Ovary (tissue), 3 donors: ENCODE measurements around the gene CLECL1.

Experiments used
- CTCF ChIP-seq, 3 donors: fragments of 450-650 bp in 2 of 3; fragments of 200-600 bp in 1 of 3; IDR thresholded peaks; one replicate each; pipeline versions ENCODE4 v1.5.1 to v1.8.0; 2016 to 2022; ENCODE audit warnings: antibody characterized with exemption in 3 of 3, mild to moderate bottlenecking in 1 of 3
- EP300 ChIP-seq: sonication (generic); formaldehyde crosslinking; IDR thresholded peaks from one replicate; pipeline ENCODE4 v1.6.1; 2017; ENCODE audit warnings: antibody characterized with exemption
- POLR2A ChIP-seq: fragments of 450-650 bp; IDR thresholded peaks from one replicate; pipeline ENCODE4 v1.6.1; 2017; ENCODE audit warnings: antibody characterized with exemption, mild to moderate bottlenecking, moderate library complexity
- donor health status: DM: no; HTN: no; CAD: no.

- no peak for TF ChIP-seq CTCF (IDR thresholded peaks at IDR 0.05)
- TF ChIP-seq POLR2A: no peak
- TF ChIP-seq EP300: no peak
Observed at GRCh38 chr12:9730011-9730410, 2.9 kb downstream of the CLECL1 start.
